Stimulated activated CD8-positive, alpha-beta memory T cell treated with anti-CD3 and anti-CD28 coated beads, Interleukin-12 subunit alpha, Interleukin-12 subunit beta, amount 100 ng/mL, for 4 hours (primary cell): Measurements from ENCODE around the gene MYCBPAP.

ENCODE experiments used
- DNase-seq: peaks from one replicate; pipeline ENCODE4 v3.0.0-alpha.2; 2020; ENCODE audit warnings: low read depth

The MYCBPAP gene

GRCh38 chr17:50507871-50508572, at the start of gene MYCBPAP:
Gene MYCBPAP, plus strand, starts transcription at chr17:50508439. Its CDS starts 236 bp downstream, at chr17:50508675.
- DNase-seq: peak; percentile 48

DNA sequence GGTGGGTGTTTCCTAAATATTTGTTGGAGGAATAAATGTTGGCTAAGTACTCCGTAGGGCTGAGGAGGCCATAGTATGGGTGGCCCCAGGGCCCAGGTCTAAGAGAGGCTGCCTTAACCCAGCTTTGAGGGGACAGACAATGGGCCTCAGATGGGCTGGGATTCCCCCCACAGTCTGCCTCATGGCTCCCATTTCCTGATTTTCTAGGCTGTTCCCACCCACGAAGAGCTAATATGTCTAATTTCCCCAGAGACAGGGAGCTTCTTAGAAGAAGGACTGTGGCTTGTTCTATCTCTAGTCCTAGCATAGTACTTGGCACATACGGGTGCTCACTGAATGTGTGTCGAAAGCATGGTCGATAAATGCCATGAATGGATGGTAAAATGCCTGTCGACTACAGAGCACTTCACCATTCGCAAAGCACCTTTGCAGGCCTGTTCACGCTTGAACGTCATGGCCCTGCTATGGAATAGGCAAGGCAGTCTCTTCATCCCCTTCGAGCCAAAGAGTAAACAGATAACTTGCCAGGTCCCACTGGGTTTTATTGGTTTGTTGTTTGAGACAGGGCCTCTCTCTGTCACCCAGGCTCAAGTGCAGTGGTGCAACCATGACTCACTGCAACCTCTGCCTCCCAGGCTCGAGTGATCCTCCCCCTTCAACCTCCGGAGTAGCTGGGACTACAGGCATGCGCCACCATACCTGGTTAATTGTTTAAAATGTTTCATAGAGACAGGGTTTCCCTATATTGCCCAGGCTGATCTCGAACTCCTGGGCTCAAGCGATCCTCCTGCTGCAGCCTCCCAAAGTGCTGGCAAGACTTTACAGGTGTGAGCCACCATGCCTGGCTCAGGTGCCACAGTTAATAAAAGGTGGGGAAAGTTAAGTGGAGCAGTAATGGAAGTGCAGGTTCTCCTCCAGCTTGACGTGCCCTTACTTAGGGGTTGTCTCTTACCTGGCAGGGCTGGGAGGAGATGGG, 49.2 kb upstream of the MYCBPAP start:
- no peak for DNase-seq

DNA sequence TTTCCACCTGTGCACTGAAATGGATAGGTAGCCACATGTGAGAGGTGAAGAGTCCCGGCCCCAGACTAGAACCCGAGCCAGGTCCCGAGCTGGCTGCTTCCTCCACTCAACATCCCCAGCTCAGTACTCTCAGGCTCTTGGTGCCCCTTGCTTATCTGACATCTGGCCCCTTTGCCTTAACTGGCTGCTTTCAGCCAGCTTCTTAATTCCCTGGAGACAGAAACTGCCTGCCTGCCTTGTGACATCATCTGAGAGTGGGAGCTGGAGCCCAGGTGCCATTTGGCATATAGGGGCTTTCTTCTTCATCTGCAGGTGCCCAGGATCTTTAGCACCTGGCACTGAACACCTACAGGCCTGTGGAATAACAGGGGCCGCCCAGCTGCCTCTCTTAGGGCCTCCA, 48.5 kb upstream of the MYCBPAP start:
- DNase-seq: no peak

GRCh38 chr17:50460831-50461526, 47.3 kb upstream of the MYCBPAP start:
- DNase-seq: no peak

GRCh38 chr17:50461550-50462132, 46.6 kb upstream of the MYCBPAP start:
- no peak for DNase-seq

DNA sequence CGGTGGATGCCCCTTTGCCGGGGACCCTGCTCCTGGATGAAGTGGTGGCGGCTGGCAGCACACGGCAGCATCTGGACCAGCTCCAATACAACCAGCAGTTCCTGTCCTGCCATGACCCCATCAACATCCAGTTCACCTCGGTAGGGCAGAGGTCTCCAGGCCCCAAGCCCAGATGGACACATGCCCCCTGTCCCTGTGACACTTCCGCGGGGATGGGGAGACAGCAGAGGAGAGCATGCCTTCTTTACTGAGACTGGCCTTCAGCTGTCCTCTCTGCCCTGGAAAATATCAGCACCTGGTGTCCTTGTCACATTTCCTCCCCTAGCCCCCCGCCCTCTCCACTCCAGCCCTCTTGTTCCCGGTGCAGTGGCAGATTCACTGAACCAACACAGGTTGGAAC, 45.8 kb upstream of the MYCBPAP start:
- DNase-seq: no peak

- no peak for DNase-seq
Measured at GRCh38 chr17:50464121-50464520, 44.1 kb upstream of the MYCBPAP start.

- DNase-seq: no peak
Measured at GRCh38 chr17:50464736-50465135, 43.5 kb upstream of the MYCBPAP start.

- DNase-seq: no peak
Measured at GRCh38 chr17:50465171-50465570, 43.1 kb upstream of the MYCBPAP start.

- DNase-seq: no peak
Measured at GRCh38 chr17:50465635-50466034, 42.6 kb upstream of the MYCBPAP start.

GRCh38 chr17:50466371-50467113, 41.7 kb upstream of the MYCBPAP start:
- DNase-seq: no peak

DNA sequence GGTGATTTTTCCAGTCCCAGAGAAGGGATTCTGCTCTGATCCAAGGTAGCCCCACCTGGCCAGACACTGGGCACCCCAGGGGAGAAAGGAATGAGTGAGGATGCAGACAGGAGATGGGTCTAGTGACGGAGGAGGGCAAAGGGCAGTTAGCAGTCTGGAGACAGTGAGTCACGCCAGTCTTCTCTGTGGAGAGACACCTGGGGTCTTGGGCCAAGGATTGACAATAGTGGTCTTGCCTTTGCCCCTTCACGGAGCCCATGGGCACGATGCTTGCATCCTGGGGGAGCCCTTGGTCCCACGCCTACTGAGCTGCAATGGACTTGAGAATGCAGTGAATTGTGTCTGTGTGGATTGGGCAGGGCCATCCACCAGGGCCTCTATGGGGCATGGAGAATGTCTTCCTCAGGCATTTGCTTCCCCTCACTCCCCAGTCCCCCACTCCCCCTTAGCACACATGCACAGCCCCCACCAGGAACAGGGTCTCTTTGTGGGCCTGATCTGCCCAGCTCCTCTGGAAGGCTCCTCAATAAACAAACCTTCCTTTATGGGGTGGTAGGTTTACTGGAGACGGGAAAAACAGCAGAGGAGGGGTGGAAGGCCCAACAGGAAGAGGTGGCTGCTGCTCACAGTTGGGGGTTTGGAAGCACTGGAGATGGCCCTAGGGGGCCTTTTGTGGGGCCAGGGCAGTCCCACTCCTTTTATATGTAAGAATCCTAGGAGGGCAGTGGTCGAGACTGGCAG, 41.0 kb upstream of the MYCBPAP start:
- no peak for DNase-seq

GRCh38 chr17:50467855-50468303, 40.4 kb upstream of the MYCBPAP start:
- DNase-seq: no peak

DNA sequence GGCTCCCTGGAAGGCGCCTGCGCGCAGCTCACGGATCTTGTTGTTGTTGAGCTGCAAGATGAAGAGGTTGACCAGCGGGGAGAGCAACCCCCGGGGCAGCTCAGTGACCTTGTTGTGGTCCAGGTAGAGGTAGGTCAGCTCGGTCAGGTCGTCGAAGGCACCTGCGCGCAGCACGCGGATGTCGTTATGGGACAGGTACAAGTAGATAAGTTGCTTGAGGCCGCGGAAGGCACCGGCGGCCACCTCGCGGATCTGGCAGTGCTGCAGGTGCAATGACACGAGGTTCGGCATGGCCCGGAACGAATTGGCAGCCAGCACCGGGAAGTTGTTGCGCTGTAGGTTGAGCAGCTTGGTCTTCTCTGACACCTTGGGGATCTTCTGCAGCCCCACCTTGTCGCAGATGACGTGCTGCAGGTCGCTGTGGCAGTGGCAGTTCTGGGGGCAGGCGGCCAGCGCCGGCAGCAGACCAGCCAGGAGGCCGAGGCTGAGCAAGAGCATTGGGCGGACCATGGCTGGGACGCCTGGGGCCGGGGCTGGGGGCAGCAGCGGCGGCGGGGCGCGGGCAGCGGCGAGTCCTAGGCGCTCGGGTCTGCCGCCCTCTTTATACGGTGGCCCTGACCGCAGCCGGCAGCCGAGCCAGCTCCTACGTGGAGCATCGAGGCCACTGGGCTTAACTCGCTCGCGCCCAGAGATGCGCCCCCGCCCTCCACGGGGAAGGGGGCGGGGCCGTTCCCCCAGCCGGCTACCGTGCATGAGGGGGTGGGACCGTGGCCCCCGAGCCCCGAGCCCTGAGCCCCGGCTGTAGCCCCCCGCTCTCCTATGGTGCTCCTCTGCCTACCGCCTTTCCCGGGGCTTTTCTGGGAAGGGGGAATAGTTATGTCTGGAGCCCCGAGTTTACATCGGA, 39.7 kb upstream of the MYCBPAP start, which contains the start of gene CHAD:
Gene CHAD (minus strand): TSS at position 577 of the 904 bp plus-strand sequence. CDS start 67 bp downstream, at position 510.
- no peak for DNase-seq

- no peak for DNase-seq
Measured at GRCh38 chr17:50469208-50469605, 39.0 kb upstream of the MYCBPAP start.

DNA sequence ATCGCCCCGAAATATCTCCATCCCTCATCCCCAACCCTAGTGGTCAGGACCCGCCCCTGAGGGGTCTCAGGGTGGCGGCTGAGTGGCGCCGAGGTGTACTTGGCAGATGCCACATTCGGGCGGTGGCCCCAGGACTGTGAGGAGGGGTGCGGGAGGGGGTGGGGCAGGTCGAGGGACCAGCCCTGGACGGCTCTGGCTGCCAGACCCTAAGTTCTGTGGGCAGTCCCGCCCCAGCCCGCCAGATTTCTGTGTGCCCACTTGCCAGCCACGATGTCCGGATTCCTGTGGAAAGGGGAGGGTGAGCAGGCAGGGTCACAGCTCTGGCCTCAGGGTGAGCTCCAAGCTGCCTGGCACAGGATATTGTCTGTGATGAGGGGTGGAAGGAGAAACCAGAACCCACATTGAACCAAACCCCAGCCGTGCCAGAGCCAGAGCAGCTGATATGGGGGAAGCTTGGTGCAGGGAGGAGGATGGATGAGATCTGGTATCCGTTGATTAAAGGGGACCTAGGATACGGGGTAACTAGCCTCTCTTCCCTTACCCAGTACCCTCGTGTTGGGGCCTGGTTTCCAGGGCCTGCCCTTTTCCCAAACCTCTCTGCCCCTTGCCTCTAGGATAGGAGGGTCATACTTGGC, 38.5 kb upstream of the MYCBPAP start:
- DNase-seq: no peak

- DNase-seq: no peak
Measured at GRCh38 chr17:50470426-50470825, 37.8 kb upstream of the MYCBPAP start.

GRCh38 chr17:50471009-50471905, 37.0 kb upstream of the MYCBPAP start:
- no peak for DNase-seq
